Activated B cell treated with CpG ODN at 0.5 μM for 24 hours (primary cell): ENCODE data around the gene CHST12. TPM values are rescaled to one million over a fixed set of nuclear protein-coding genes. Genes with fewer than 3 reads are reported as not detected.

Experiments used
- ATAC-seq: fragments of 200-7000 bp; cut with Tn5 transposase; one replicate; pipeline ENCODE4 v1.10.0; 2021; ENCODE audit warnings: low read depth, mild to moderate bottlenecking, moderate library complexity
- CTCF ChIA-PET: fragments of 350-600 bp; sonication (Branson Sonifier 250); formaldehyde crosslinking; loops from one replicate; lab custom pipeline; 2021; ENCODE audit warnings: antibody characterized with exemption; lab: Charles Lee
- POLR2A ChIA-PET: fragments of 350-600 bp; sonication (Branson Sonifier 250); formaldehyde crosslinking; loops from one replicate; lab custom pipeline; 2021; ENCODE audit warnings: antibody characterized with exemption; lab: Charles Lee
- DNase-seq: peaks from one replicate; pipeline ENCODE4 v3.0.0; 2022
- H3K27ac Mint-ChIP-seq: one replicate; pipeline ENCODE4 v1.8.0; 2020; ENCODE audit warnings: mixed read lengths
- H3K27me3 Mint-ChIP-seq: one replicate; pipeline ENCODE4 v1.8.0; 2021; ENCODE audit warnings: mixed read lengths
- H3K36me3 Mint-ChIP-seq: one replicate; pipeline ENCODE4 v1.8.0; 2021; ENCODE audit warnings: low read depth, mixed read lengths
- H3K4me1 Mint-ChIP-seq: one replicate; pipeline ENCODE4 v1.8.0; 2021; ENCODE audit warnings: mixed read lengths
- H3K4me3 Mint-ChIP-seq: one replicate; pipeline ENCODE4 v1.8.0; 2020; ENCODE audit warnings: mild to moderate bottlenecking, mixed read lengths
- H3K9me3 Mint-ChIP-seq: one replicate; pipeline ENCODE4 v1.8.0; 2020; ENCODE audit warnings: mixed read lengths
- intact Hi-C: fragments of 100-400 bp; cut with micrococcal nuclease; formaldehyde crosslinking; loops from one replicate; pipeline ENCODE4 v1.15.1; 2024
- total RNA-seq: library from RNA; stranded (reverse); gene quantifications from 2 replicates; pipeline ENCODE4 v1.2.3, GENCODE V29; 2022
- TF ChIP-seq, protein P1 (sequence below): fragments of 200-600 bp; IDR thresholded peaks from one replicate; pipeline ENCODE4 v1.8.0; 2022; ENCODE audit warnings: antibody characterized with exemption, mild to moderate bottlenecking

Gene CHST12
- total RNA-seq, 1 donor from 2014 or later = 14.4 TPM

DNA sequence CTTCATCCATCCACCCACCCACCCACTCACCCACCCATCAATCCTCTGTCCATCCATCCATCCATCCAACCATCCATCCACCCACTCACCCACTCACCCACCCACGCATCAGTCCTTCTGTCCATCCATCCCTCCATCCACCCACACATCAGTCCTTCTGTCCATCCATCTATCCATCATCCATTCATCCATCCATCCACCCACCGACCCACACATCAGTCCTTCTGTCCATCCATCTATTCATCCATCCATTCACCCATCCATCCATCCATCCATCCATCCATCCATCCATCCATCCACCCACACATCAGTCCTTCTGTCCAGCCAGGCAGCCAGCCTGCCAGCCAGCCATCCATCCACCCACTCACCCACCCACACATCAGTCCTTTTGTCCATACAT, 88.6 kb downstream of the CHST12 start:
- ATAC-seq = no peak
- POLR2A ChIA-PET = no interaction called here
- intact Hi-C loops = no loop called here
- CTCF ChIA-PET = no interaction called here
- Mint-ChIP-seq H3K9me3 (no peaks in the 10 kb centered on the region), H3K36me3 (no peaks in the 10 kb centered on the region), H3K4me1 (peaks cover 3% of the 10 kb centered on the region), H3K27ac (no peak overlapping the region), H3K4me3 (no peak overlapping the region), H3K27me3 (peaks cover 10% of the 10 kb centered on the region)
- TF ChIP-seq, protein P1, sequence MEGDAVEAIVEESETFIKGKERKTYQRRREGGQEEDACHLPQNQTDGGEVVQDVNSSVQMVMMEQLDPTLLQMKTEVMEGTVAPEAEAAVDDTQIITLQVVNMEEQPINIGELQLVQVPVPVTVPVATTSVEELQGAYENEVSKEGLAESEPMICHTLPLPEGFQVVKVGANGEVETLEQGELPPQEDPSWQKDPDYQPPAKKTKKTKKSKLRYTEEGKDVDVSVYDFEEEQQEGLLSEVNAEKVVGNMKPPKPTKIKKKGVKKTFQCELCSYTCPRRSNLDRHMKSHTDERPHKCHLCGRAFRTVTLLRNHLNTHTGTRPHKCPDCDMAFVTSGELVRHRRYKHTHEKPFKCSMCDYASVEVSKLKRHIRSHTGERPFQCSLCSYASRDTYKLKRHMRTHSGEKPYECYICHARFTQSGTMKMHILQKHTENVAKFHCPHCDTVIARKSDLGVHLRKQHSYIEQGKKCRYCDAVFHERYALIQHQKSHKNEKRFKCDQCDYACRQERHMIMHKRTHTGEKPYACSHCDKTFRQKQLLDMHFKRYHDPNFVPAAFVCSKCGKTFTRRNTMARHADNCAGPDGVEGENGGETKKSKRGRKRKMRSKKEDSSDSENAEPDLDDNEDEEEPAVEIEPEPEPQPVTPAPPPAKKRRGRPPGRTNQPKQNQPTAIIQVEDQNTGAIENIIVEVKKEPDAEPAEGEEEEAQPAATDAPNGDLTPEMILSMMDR = no peak
- DNase-seq = no peak

DNA sequence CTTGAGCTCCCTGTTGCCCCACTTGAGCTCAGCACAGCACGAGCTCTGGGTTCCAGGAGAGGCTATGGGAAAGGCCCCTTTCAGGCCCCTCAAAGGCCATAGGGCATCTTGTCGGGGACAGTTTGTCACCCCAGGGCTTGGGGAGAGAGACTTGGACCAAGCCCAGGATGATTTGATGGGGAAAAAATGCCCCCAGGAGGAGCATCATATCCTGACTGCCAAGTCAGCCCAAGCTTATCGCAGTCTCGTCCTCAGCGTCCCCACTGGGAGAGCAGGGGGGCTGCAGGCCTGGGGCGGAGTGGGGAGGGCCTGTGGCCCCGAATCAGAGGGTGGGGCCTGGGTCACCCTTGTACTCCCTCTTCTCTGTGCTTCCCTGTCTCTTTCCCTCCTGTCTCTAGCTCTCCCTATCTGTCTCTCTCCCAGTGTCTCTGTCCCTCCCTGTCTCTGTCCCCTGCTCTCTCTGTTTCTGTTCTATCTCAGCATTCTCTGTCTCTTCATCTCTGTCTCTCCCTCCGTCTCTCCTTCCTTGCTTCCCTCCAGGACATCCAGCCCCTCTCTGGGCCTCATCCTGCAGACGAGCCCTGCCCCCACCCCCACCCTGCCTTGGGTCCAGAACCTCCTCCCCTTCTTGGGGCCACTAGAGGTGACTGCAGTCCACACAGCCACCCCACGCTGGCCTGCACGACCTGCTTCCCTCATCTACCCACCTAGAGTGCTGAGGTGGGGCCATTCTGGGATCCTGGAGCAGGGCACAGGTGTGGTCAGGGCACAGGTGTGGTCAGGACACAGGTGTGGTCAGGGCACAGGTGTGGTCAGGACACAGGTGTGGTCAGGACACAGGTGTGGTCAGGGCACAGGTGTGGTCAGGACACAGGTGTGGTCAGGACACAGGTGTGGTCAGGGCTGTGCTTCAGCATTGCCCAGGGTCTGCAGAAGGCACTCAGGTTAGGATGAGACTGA, 90.1 kb downstream of the CHST12 start:
- intact Hi-C loops = no loop called here
- Mint-ChIP-seq H3K4me3 (no peak overlapping the region), H3K4me1 (peaks cover 8% of the 10 kb centered on the region), H3K9me3 (no peaks in the 10 kb centered on the region), H3K36me3 (no peaks in the 10 kb centered on the region), H3K27me3 (peaks cover 13% of the 10 kb centered on the region), H3K27ac (no peak overlapping the region)
- TF ChIP-seq, protein P1 = no peak
- ChIA-PET CTCF (no interaction called here), POLR2A (no interaction called here)
- ATAC-seq = no peak
- DNase-seq = no peak

DNA sequence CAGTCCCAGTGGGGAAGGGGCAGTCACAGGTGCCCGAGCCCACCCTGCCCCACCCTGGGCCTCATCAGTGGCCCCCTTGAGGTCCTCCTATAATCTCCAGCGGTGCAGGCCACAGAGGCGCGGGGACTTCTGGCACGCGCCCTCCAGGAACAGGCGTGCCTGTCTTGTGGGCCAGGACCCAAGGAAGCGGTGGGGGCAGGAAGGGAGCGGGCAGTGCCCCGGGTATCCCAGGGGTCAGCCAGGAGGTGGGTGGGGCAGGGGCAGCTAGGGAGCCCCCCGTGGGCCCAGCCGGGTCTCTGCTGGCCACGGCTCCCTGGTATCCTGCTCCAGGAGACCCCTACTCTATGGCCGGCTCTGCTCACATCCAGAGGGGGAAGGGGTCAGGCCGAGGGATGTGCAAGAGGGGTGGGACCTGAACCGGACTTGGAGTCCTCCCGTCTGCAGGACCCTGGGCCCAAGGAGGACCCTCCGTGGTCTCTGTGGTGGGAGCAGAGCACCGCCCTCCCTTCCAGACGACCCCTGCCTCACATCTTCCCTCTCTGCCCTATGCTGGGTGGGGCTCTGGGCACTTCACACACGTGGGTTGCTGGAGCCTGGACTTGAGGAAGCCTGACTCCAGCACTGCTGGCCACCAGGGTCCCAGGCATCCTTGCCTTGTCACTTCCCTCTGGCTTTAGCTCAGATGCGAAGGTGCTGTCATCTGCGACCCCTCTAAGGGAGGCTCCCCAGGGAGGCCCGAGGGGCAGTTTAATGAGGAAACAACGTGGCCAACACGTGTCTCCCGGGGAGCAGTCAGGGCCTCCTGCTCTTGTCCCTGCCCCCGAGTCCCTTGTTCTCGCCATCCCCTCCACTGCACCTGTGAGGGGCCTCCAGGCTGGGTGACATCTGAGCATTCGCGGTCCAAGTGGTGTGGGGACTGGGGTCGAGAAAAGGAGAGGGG, 91.0 kb downstream of the CHST12 start:
- ChIA-PET POLR2A (interaction anchor here (0.7 kb wide), 1 partner anchor 16 kb away, joined by 7 read pairs; no protein-coding TSS in a partner anchor), CTCF (no interaction called here)
- H3K27ac Mint-ChIP-seq = no peak overlapping the region
- H3K36me3 Mint-ChIP-seq = no peaks in the 10 kb centered on the region
- ATAC-seq = no peak
- no peak overlapping the region for H3K4me3 Mint-ChIP-seq
- intact Hi-C loops = no loop called here
- H3K27me3 Mint-ChIP-seq = peaks cover 10% of the 10 kb centered on the region
- no peak for DNase-seq
- TF ChIP-seq, protein P1 = no peak
- peaks cover 5% of the 10 kb centered on the region for H3K4me1 Mint-ChIP-seq
- no peaks in the 10 kb centered on the region for H3K9me3 Mint-ChIP-seq

DNA sequence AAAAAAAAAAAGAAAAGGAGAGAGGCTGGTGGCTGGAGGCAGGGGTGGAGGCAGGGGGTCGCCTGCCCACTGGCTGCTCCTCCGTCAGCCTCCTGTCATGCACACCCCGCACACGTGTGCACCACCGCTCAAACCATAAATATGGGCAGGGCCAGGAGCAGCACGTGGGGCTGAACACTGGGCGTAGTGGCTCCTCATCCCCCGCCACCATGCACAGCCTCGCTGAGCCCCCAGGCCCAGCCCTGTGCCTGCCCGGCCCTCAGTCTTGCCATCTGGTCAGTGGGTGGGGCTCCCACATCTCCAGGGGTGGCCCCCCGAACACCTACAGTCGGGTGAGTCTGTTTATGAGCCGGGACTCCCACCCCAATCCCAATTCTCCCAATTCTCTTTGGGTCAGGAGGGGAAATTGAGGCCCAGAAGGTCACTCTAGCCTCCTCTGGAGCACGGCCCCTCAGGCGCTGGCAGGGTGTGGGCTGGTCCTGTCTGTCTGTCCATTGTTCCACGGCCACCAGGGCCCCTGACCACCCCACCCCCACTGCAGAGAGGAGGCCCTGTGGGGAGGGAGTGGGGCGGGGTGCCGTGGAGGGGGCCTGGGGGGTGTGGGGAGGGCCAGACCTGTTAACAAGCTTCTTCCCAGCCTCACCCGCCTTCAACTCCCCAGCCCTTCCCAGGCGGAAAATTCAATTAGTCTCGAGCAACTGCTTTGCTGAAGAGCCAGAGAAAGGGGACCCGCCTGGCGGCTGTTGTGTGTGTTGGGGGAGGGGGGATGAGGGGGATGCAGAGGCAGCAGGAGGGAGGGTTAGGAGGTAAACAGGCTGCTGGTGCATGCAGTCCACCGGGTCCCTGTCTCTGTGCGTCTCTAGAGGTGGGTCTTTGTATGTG, 92.2 kb downstream of the CHST12 start:
- Mint-ChIP-seq H3K4me3 (no peak overlapping the region), H3K27me3 (peaks cover 10% of the 10 kb centered on the region), H3K36me3 (no peaks in the 10 kb centered on the region), H3K9me3 (no peaks in the 10 kb centered on the region), H3K27ac (no peak overlapping the region), H3K4me1 (peaks cover 5% of the 10 kb centered on the region)
- DNase-seq = no peak
- TF ChIP-seq, protein P1 = no peak
- POLR2A ChIA-PET = interaction anchor here (0.7 kb wide), 1 partner anchor 15 kb away, joined by 7 read pairs; no protein-coding TSS in a partner anchor
- no peak for ATAC-seq
- CTCF ChIA-PET = no interaction called here
- intact Hi-C loops = no loop called here
